ENCODE results near the gene PLAAT4.
"Not testable (repeated sequence)": the region's sequence is repeated elsewhere in the genome, so short reads cannot be mapped to it uniquely, and the experiment has no call there.

PLAAT4 gene

GRCh38 chr11:63511048-63511748 is 25.4 kb upstream of the PLAAT4 start:
- no peak for DNase-seq

DNA sequence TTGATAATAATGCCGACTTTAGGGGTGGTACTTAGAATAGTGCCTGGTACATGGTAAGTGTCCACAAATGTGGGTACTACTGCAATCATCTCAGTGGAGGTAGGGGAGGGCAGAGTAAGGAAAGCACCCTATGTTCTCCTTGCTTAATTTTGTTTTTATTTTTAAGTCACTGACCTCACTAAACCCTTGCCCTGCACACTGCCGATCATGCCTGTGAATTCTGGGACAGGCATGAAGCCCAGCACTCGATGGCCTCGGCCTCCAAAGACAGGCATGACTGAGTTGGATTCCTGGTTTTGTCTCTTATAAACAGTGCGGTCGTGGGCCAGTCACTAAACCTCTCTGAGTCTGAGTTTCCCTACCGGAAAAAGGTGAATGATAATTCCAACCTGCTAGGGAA is 23.8 kb upstream of the PLAAT4 start:
- no peak for DNase-seq

GRCh38 chr11:63516109-63516508 is 20.5 kb upstream of the PLAAT4 start:
- no peak for DNase-seq

GRCh38 chr11:63517156-63517555 is 19.5 kb upstream of the PLAAT4 start:
- no peak for DNase-seq

GRCh38 chr11:63518548-63518947 is 18.1 kb upstream of the PLAAT4 start:
- DNase-seq, result no peak

- DNase-seq, result no peak
Measured at GRCh38 chr11:63520606-63521170, 15.9 kb upstream of the PLAAT4 start.

GRCh38 chr11:63521896-63522295 is 14.7 kb upstream of the PLAAT4 start:
- DNase-seq, result no peak

- no peak for DNase-seq
Measured at GRCh38 chr11:63523151-63523550, 13.5 kb upstream of the PLAAT4 start.

DNA sequence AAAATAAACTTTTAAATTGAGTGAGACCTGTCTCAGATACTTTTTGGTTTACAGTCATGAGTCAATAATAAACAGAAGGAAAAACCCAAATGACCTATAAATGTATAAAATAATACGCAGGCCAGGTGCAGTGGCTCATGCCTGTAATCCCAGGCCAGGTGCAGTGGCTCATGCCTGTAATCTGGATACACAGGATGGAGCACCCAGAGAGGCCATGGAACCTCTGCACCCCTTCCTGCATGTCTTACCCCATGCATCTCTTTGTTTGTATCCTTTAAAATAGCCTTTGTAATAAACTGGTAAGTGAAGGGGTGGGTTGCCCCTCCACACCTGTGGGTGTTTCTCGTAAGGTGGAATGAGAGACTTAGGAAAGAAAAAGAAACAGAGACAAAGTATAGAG is 8.9 kb upstream of the PLAAT4 start:
- DNase-seq, result no peak

DNA sequence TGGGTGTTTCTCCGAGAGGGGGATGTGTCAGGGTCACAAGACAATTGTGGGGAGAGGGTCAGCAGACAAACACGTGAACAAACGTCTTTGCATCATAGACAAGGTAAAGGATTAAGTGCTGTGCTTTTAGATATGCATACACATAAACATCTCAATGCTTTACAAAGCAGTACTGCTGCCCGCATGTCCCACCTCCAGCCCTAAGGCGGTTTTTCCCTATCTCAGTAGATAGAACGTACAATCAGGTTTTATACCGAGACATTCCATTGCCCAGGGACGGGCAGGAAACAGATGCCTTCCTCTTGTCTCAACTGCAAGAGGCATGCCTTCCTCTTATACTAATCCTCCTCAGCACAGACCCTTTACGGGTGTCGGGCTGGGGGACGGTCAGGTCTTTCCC is 8.5 kb upstream of the PLAAT4 start:
- DNase-seq, result not testable (repeated sequence)

DNA sequence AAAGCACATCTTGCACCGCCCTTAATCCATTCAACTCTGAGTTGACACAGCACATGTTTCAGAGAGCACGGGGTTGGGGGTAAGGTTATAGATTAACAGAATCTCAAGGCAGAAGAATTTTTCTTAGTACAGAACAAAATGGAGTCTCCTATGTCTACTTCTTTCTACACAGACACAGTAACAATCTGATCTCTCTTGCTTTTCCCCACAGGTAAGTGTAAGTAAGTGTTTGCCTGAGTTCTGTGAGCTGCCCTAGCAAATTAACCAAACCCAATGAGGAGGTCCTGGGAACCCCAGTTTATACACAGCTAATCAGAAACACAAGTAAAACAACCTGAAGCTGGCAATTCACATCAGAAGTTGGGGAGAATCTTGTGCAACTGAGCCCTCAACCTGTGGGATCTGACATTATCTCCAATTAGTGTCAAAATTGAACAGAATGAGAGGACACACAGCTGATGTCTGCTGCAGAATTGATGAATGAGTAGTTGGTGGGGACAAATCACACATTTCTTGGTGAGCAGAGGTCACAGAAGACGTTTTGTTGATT is 7.8 kb upstream of the PLAAT4 start:
- DNase-seq, result not testable (repeated sequence)

- not testable (repeated sequence) for DNase-seq
Measured at GRCh38 chr11:63529373-63529772, 7.2 kb upstream of the PLAAT4 start.

DNA sequence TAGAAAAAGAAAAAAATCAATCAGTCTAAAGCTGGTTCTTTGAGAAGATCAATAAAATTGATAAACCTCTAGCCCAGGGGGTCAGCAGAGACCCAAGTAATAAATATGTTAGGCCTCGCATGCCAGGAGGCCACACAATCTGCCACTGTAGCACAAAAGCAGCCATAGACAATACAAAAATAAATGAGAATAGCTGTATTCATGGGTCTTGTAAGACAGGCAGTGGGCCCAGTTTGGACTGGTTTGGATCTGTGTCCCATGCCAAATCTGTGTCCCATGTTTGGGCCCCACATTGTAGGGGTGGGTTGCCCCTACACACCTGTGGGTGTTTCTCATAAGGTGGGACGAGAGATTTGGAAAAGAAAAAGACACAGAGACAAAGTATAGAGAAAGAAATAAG is 6.6 kb upstream of the PLAAT4 start:
- no peak for DNase-seq

DNA sequence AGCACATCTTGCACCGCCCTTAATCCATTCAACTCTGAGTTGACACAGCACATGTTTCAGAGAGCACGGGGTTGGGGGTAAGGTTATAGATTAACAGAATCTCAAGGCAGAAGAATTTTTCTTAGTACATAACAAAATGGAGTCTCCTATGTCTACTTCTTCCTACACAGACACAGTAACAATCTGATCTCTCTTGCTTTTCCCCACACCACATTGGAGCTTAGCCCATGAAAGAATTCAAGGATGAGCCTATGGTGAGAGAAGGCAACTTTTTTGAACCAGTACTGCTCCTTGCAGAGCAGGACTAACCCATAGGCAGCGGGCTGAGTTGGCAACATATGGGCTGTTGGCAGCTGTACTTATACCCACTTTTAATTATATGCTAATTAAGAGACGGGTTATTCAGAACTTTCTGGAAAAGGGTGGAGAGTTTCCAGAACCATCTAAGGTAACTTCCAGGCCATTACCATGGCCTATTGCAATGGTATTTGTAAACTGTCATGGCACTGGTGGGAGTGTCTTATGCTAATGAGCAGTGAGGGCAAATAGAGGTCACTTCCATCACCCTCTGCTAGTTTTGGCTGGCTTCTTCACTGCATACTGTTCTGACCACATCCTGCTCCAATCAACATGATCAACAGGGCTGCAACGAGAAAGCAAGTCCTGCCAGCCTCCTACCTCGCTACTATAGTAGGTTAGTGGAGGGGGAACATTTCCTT is 5.4 kb upstream of the PLAAT4 start:
- not testable (repeated sequence) for DNase-seq

DNA sequence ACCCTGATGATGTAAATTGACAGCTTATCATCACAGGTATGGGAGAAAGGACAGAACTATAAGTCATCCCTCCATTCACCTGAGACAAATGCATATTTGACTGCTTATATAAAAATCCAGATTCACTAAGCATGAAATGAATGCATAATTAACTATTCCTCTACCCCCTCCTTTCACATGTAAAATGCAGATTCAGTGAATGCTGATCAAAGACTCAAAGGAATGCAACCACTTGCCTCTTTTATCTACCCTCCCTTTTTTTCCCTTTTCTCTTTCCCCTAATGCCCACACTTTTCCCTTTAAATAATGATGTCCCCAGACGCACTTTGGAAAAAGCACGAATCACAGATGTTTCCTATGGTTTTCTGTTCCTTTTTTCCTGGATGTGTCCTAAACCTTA is 4.5 kb upstream of the PLAAT4 start:
- no peak for DNase-seq

GRCh38 chr11:63532799-63533475 is 3.7 kb upstream of the PLAAT4 start:
- no peak for DNase-seq

- no peak for DNase-seq
Measured at GRCh38 chr11:63534076-63534475, 2.5 kb upstream of the PLAAT4 start.

- no peak for DNase-seq
Measured at GRCh38 chr11:63534895-63535461, 1.6 kb upstream of the PLAAT4 start.

GRCh38 chr11:63535734-63536133 is 874 bp upstream of the PLAAT4 start:
- DNase-seq, result no peak

DNA sequence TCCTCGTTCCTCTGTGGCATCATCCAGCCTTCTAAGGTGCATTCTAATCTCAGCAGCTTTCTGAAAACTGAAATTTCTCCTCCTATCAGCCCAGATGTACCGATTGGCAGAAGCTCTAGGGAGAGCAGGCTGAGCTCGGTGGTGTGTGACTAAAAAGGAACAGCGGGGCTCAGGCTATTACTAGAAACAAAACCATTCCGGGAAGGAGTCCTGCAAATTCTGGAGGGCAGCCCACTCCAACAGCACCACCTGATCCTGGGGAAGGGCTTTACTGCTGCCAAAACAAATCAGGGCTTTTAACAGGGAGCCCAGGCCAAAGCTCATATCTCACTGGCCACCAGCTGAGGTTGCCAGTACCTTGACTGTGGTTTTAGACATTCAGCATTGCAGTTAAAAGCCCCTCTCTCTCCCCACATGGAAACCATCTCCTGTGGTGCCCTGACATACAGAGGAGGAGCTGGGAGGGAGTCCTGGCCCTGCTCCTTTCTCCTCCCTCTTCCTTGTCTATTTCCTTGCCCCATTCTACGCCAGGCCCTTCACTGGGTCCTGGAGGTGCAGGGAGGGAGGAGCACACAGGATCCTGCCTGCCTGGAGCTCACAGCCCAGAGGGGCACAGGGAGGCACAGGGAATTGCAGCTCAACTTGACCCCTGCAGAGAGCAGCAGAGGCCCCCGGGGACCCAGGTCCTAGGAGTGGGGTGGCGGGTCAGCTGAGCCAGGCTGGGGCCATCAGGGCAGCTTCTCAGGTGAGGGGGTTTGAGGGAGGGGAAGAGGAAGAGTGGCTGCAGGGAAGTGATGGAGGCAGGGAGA is 889 bp downstream of the PLAAT4 start:
- DNase-seq, result peak; percentile 97

GRCh38 chr11:63542506-63542905 is 5.9 kb downstream of the PLAAT4 start:
- DNase-seq, result not testable (repeated sequence)

DNA sequence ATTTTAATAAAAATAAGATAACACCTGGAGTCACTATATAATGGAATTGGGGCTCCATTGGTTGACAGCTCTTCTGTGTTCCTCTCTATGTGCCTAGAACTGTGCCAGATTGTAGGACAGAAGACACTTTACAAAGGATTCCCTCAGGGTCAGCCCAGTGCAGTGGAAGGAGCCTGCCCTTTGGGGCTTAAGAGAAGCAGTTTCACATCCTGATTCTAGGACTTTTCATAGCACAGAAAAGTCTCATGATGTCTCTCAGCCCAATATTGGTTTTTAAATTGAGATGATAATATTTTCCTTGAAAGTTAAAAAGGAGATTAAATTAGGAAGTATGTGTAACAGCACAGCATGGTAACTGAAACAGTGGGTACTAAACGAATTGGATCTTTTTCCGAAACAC is 7.1 kb downstream of the PLAAT4 start:
- no peak for DNase-seq

Data from NCI-H1092 treated with DMSO at 0.1 percent for 48 hours (cell line).